ENCODE data around the gene ELP4.

- TF ChIP-seq EZH2 (IDR thresholded peaks at IDR 0.05; ENCODE audit: borderline replicate concordance, low read length), result no peak
- TF ChIP-seq, protein P1, sequence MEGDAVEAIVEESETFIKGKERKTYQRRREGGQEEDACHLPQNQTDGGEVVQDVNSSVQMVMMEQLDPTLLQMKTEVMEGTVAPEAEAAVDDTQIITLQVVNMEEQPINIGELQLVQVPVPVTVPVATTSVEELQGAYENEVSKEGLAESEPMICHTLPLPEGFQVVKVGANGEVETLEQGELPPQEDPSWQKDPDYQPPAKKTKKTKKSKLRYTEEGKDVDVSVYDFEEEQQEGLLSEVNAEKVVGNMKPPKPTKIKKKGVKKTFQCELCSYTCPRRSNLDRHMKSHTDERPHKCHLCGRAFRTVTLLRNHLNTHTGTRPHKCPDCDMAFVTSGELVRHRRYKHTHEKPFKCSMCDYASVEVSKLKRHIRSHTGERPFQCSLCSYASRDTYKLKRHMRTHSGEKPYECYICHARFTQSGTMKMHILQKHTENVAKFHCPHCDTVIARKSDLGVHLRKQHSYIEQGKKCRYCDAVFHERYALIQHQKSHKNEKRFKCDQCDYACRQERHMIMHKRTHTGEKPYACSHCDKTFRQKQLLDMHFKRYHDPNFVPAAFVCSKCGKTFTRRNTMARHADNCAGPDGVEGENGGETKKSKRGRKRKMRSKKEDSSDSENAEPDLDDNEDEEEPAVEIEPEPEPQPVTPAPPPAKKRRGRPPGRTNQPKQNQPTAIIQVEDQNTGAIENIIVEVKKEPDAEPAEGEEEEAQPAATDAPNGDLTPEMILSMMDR (conservative IDR thresholded peaks at IDR 0.05 in 1 of 2, IDR thresholded peaks at IDR 0.05 in 1 of 2; ENCODE audit: extremely low read depth in 1 of 2, insufficient read depth in 1 of 2, low read depth in 1 of 2, low read length in 2 of 2), result no peak
Observed at GRCh38 chr11:31780480-31780971, 271.0 kb downstream of the ELP4 start.

Data from mammary epithelial cell (primary cell).